ENCODE measurements around the gene PITX2. TPM values are rescaled to one million over a fixed set of nuclear protein-coding genes. Genes with fewer than 3 reads are reported as not detected.
A peak's percentile ranks its signal among the peaks of the same experiment; 100 is the strongest.

The PITX2 gene
- total RNA-seq, 4 donors from 2014 or later: 3.5 to 31.3 (median 18.2) TPM

GRCh38 chr4:110639207-110640090 is 16.6 kb upstream of the PITX2 start:
- 12 to 42% methylated on average over 17 to 29 of the region's 34 CpGs for WGBS, 2 donors (ENCODE audit: low coverage in 1 of 2)

GRCh38 chr4:110638089-110638746 is 15.3 kb upstream of the PITX2 start:
- 40 to 55% methylated on average over 10 of the region's 10 CpGs for WGBS, 2 donors (ENCODE audit: low coverage in 1 of 2)
- TF ChIP-seq CTCF (IDR thresholded peaks at IDR 0.05) (no peak), POLR2A (IDR thresholded peaks at IDR 0.05) (no peak), EP300 (IDR thresholded peaks at IDR 0.05) (no peak), POLR2AphosphoS5 (IDR thresholded peaks at IDR 0.05) (no peak)
- Histone ChIP-seq H3K4me3 (no peak overlapping the region), H3K36me3 (no peaks in the 10 kb centered on the region), H3K27me3 (peaks cover 98% of the 10 kb centered on the region), H3K27ac (peak overlapping the region in 3 of 4 donors; percentile 80 to 94 (median 91)), H3K9me3 (no peaks in the 10 kb centered on the region), H3K4me1 (peaks cover 0 to 28% (median 0%) of the 10 kb centered on the region in 3 donors)
- ATAC-seq: no peak

More at GRCh38 chr4:110639207-110640090, 16.6 kb upstream of the PITX2 start:
- TF ChIP-seq POLR2AphosphoS5 (IDR thresholded peaks at IDR 0.05): no peak
- TF ChIP-seq EP300 (IDR thresholded peaks at IDR 0.05): no peak
- no peak for TF ChIP-seq CTCF (IDR thresholded peaks at IDR 0.05)
- TF ChIP-seq POLR2A (IDR thresholded peaks at IDR 0.05): no peak
- Histone ChIP-seq H3K36me3 (no peaks in the 10 kb centered on the region), H3K9me3 (no peaks in the 10 kb centered on the region), H3K4me3 (no peak overlapping the region), H3K27ac (no peak overlapping the region), H3K27me3 (peaks cover 93% of the 10 kb centered on the region), H3K4me1 (peaks cover 0 to 20% (median 0%) of the 10 kb centered on the region in 3 donors)
- no peak for ATAC-seq

- peak overlapping the region; percentile 37 to 58 for H3K4me3 ChIP-seq
Measured at GRCh38 chr4:110637408-110638088, 14.7 kb upstream of the PITX2 start.

More at GRCh38 chr4:110637408-110638088, 14.7 kb upstream of the PITX2 start:
- H3K27ac ChIP-seq: peak overlapping the region in 3 of 4 donors; percentile 80 to 94 (median 91)
- H3K4me1 ChIP-seq: peaks cover 0 to 34% (median 3%) of the 10 kb centered on the region in 3 donors
- TF ChIP-seq CTCF (IDR thresholded peaks at IDR 0.05): peak in 1 of 4 experiments; percentile 27
- TF ChIP-seq EP300 (IDR thresholded peaks at IDR 0.05): no peak
- WGBS, 2 donors (ENCODE audit: low coverage in 1 of 2): 9 to 25% methylated on average over 20 to 31 of the region's 35 CpGs
- H3K27me3 ChIP-seq: peaks cover 98% of the 10 kb centered on the region
- no peaks in the 10 kb centered on the region for H3K9me3 ChIP-seq
- H3K36me3 ChIP-seq: no peaks in the 10 kb centered on the region
- peak; percentile 37 for ATAC-seq
